ENCODE measurements around the gene PLEKHD1. TPM values are rescaled to one million over a fixed set of nuclear protein-coding genes. Genes with fewer than 3 reads are reported as not detected.

PLEKHD1 gene
- total RNA-seq, 2 experiments from 2014 or later, result 0.15 to 0.19 TPM

GRCh38 chr14:69529563-69529962 lies 45.0 kb downstream of the PLEKHD1 start:
- Mint-ChIP-seq H3K27me3 (peaks cover 17% of the 10 kb centered on the region), H3K4me1 (no peaks in the 10 kb centered on the region), H3K4me3 (no peak overlapping the region), H3K36me3 (ENCODE audit: low read depth) (no peaks in the 10 kb centered on the region), H3K9me3 (no peaks in the 10 kb centered on the region), H3K27ac (no peak overlapping the region)
- DNase-seq, result no peak
- CTCF ChIA-PET, result no interaction called here
- POLR2A ChIA-PET, result no interaction called here

GRCh38 chr14:69530095-69530494 lies 45.6 kb downstream of the PLEKHD1 start:
- CTCF ChIA-PET, result no interaction called here

DNA sequence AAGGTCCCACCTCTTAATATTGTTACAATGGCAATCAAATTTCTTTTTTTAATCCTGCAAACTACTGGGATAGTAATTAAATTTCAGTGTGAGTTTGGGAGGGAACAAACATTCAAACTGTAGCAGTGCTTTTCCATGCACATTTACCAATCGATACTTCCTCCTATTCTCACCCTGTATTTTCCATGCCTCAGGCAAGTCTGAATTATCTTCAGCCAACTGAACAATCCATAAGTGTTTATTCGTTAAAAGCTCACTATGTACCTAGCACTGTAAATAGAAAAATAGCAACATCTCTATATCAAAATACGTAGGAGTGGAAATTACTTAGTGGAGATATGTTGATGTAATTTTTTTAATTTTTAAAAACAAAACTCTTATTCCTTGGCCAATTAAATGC lies 46.6 kb downstream of the PLEKHD1 start:
- Mint-ChIP-seq H3K4me3 (no peak overlapping the region), H3K36me3 (ENCODE audit: low read depth) (no peaks in the 10 kb centered on the region), H3K27me3 (peaks cover 25% of the 10 kb centered on the region), H3K27ac (no peak overlapping the region), H3K9me3 (no peaks in the 10 kb centered on the region), H3K4me1 (no peaks in the 10 kb centered on the region)
- ChIA-PET CTCF (no interaction called here), POLR2A (no interaction called here)
- DNase-seq, result no peak

More at GRCh38 chr14:69530095-69530494, 45.6 kb downstream of the PLEKHD1 start:
- peaks cover 17% of the 10 kb centered on the region for H3K27me3 Mint-ChIP-seq
- no peaks in the 10 kb centered on the region for H3K36me3 Mint-ChIP-seq (ENCODE audit: low read depth)
- POLR2A ChIA-PET, result no interaction called here
- H3K9me3 Mint-ChIP-seq, result no peaks in the 10 kb centered on the region
- H3K4me1 Mint-ChIP-seq, result no peaks in the 10 kb centered on the region
- DNase-seq, result no peak
- H3K27ac Mint-ChIP-seq, result no peak overlapping the region
- H3K4me3 Mint-ChIP-seq, result no peak overlapping the region

DNA sequence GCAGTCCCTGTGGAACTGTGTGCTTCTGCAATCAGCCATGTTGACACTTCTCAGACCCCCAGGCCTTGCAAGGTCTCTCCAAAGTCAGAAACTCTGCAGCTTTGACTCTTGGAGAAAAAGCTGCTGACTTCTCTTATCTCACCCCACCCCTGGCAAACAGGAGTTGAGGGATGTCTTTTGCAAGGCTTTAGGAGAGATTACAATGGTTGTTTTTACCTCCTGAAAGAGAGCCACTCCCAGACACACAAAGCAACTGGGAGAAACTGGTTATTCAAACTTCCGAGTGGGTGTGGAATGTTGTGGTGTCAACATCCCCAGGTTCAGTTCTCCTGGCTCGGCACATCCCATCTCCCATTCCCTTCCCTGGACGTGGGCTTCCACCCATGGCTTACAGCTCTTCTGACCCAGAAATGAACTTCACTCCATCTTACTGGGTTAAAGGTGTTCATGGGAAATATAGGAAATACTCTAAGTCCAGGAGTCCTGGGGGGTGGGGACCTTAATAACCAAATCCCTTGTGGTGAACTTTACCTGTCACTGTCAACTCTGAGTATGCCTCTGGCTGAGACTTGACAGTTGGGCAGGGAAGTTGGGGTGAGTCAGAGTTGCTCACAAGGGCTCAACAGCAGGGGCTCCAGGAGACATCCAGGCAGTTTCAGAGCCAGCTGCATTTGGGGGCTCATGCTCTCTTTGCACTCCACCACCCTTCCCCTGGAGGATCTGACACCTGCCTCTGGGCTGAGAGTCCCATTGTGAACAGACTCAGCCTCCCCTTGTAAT lies 48.2 kb downstream of the PLEKHD1 start:
- ChIA-PET POLR2A (no interaction called here), CTCF (no interaction called here)
- no peak for DNase-seq

GRCh38 chr14:69535230-69535848 lies 50.8 kb downstream of the PLEKHD1 start:
- Mint-ChIP-seq H3K27ac (no peak overlapping the region), H3K36me3 (ENCODE audit: low read depth) (no peaks in the 10 kb centered on the region), H3K4me3 (no peak overlapping the region), H3K27me3 (peaks cover 33% of the 10 kb centered on the region), H3K9me3 (no peaks in the 10 kb centered on the region), H3K4me1 (no peaks in the 10 kb centered on the region)
- no peak for DNase-seq
- ChIA-PET CTCF (interaction anchor here (0.9 kb wide), 1 partner anchor 17 kb away, joined by 3 read pairs; no protein-coding TSS in a partner anchor), POLR2A (no interaction called here)

More for the DNA sequence above, 48.2 kb downstream of the PLEKHD1 start:
- Mint-ChIP-seq H3K4me1 (no peaks in the 10 kb centered on the region), H3K27me3 (peaks cover 35% of the 10 kb centered on the region), H3K9me3 (no peaks in the 10 kb centered on the region), H3K4me3 (no peak overlapping the region), H3K36me3 (ENCODE audit: low read depth) (no peaks in the 10 kb centered on the region), H3K27ac (no peak overlapping the region)

GRCh38 chr14:69536971-69537370 lies 52.4 kb downstream of the PLEKHD1 start:
- H3K36me3 Mint-ChIP-seq (ENCODE audit: low read depth), result no peaks in the 10 kb centered on the region
- ChIA-PET POLR2A (no interaction called here), CTCF (no interaction called here)
- no peak overlapping the region for H3K27ac Mint-ChIP-seq
- H3K4me3 Mint-ChIP-seq, result no peak overlapping the region
- no peak for DNase-seq
- H3K4me1 Mint-ChIP-seq, result no peaks in the 10 kb centered on the region
- peaks cover 25% of the 10 kb centered on the region for H3K27me3 Mint-ChIP-seq
- no peaks in the 10 kb centered on the region for H3K9me3 Mint-ChIP-seq

DNA sequence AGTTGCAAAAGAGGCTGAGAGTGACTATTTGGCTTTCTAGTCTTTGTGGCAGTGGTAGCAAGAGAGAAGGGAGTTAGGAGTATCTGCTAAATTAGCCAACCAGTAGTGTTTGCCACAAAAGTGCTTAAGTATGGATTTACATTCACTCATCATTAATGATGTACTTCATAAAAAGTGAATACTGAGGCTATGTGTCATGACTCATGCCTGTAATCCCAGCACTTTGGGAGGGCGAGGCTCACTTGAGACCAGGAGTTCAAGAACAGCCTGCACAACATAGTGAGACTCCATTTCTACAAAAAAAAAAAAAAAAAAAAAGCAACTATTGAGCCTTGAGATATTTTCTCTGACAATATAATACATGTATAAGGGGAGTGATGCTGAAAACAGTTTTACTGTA lies 53.4 kb downstream of the PLEKHD1 start:
- POLR2A ChIA-PET, result no interaction called here
- no peak overlapping the region for H3K4me3 Mint-ChIP-seq
- DNase-seq, result no peak
- H3K4me1 Mint-ChIP-seq, result no peaks in the 10 kb centered on the region
- no peaks in the 10 kb centered on the region for H3K9me3 Mint-ChIP-seq
- H3K27ac Mint-ChIP-seq, result no peak overlapping the region
- CTCF ChIA-PET, result no interaction called here
- H3K27me3 Mint-ChIP-seq, result peaks cover 30% of the 10 kb centered on the region
- no peaks in the 10 kb centered on the region for H3K36me3 Mint-ChIP-seq (ENCODE audit: low read depth)

- Mint-ChIP-seq H3K27ac (no peak overlapping the region), H3K4me3 (no peak overlapping the region), H3K4me1 (peaks cover 7% of the 10 kb centered on the region), H3K27me3 (peaks cover 25% of the 10 kb centered on the region), H3K36me3 (ENCODE audit: low read depth) (no peaks in the 10 kb centered on the region), H3K9me3 (no peaks in the 10 kb centered on the region)
- ChIA-PET CTCF (no interaction called here), POLR2A (no interaction called here)
- no peak for DNase-seq
These were observed 54.2 kb downstream of the PLEKHD1 start for GRCh38 chr14:69538766-69539165.

- Mint-ChIP-seq H3K27ac (no peak overlapping the region), H3K27me3 (peaks cover 30% of the 10 kb centered on the region), H3K4me3 (no peak overlapping the region), H3K36me3 (ENCODE audit: low read depth) (no peaks in the 10 kb centered on the region), H3K4me1 (peaks cover 16% of the 10 kb centered on the region), H3K9me3 (no peaks in the 10 kb centered on the region)
- ChIA-PET CTCF (interaction anchor here (0.6 kb wide), 1 partner anchor 1025 kb away, joined by 3 read pairs; no protein-coding TSS in a partner anchor), POLR2A (interaction anchor here (0.7 kb wide), 1 partner anchor 55 kb away, joined by 9 read pairs; the partner anchor contains the start of gene PLEKHD1)
- no peak for DNase-seq
These were observed 55.3 kb downstream of the PLEKHD1 start for GRCh38 chr14:69539631-69540410.

- Mint-ChIP-seq H3K9me3 (no peaks in the 10 kb centered on the region), H3K27me3 (peaks cover 24% of the 10 kb centered on the region), H3K4me3 (no peak overlapping the region), H3K27ac (no peak overlapping the region), H3K4me1 (peaks cover 16% of the 10 kb centered on the region), H3K36me3 (ENCODE audit: low read depth) (no peaks in the 10 kb centered on the region)
- ChIA-PET CTCF (interaction anchor here (0.6 kb wide), 2 partner anchors 325 to 1025 kb away, joined by 3 to 6 read pairs; no protein-coding TSS in a partner anchor), POLR2A (interaction anchor here (0.7 kb wide), 1 partner anchor 56 kb away, joined by 9 read pairs; the partner anchor contains the start of gene PLEKHD1)
- no peak for DNase-seq
These were observed 56.3 kb downstream of the PLEKHD1 start for GRCh38 chr14:69540654-69541335.

DNA sequence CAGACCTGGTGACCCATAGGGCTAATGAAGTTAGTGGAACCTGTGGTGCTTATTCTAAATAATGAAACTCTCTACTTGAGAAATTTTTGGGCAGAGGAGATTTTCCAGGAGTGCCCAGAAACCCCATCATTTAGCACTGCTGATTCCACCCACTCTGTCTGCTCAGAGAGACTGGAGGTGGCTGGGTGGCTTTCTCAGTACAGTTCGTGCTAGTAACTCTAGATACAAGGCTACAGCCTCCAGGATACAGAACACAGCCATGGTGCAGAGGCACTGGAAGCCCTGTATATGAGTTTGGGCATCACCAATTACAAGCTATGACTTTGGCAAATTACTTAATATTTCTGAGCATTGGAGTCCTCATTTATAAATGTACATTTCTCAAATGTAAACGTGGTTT lies 57.8 kb downstream of the PLEKHD1 start:
- POLR2A ChIA-PET, result no interaction called here
- CTCF ChIA-PET, result no interaction called here
- Mint-ChIP-seq H3K27me3 (peaks cover 26% of the 10 kb centered on the region), H3K4me3 (no peak overlapping the region), H3K27ac (no peak overlapping the region), H3K9me3 (no peaks in the 10 kb centered on the region), H3K4me1 (peaks cover 16% of the 10 kb centered on the region), H3K36me3 (ENCODE audit: low read depth) (no peaks in the 10 kb centered on the region)
- no peak for DNase-seq

GRCh38 chr14:69543341-69544115 lies 59.0 kb downstream of the PLEKHD1 start:
- CTCF ChIA-PET, result interaction anchor here (0.7 to 1.9 kb wide), 7 partner anchors 11 to 897 kb away, joined by 3 to 5 read pairs (median 3); no protein-coding TSS in a partner anchor
- peak; percentile 50 for DNase-seq
- Mint-ChIP-seq H3K27ac (no peak overlapping the region), H3K4me3 (no peak overlapping the region), H3K4me1 (peaks cover 19% of the 10 kb centered on the region), H3K9me3 (no peaks in the 10 kb centered on the region), H3K36me3 (ENCODE audit: low read depth) (no peaks in the 10 kb centered on the region), H3K27me3 (peaks cover 25% of the 10 kb centered on the region)
- POLR2A ChIA-PET, result no interaction called here

All from activated CD4-positive, alpha-beta T cell treated with anti-CD3 and anti-CD28 coated beads, Interleukin-2, amount 10 ng/mL, durations not matched to agents 7 days and 5 days (primary cell).